Left colon (tissue), 2 donors: Measurements from ENCODE around the gene KATNBL1. TPM values are rescaled to one million over a fixed set of nuclear protein-coding genes. Genes with fewer than 3 reads are reported as not detected.

Source experiments
- ATAC-seq: fragments of 200-7000 bp; cut with Tn5 transposase; one replicate; pipeline ENCODE4 v1.9.1; 2020; ENCODE audit warnings: mild to moderate bottlenecking, moderate library complexity
- DNase-seq, 2 donors: peaks; one replicate each; pipeline ENCODE4 v3.0.0-alpha.2; 2020
- intact Hi-C, 2 donors: fragments of 100-400 bp; cut with DNase I in 1 of 2; cut with micrococcal nuclease in 1 of 2; formaldehyde crosslinking; loops; one replicate each; pipeline versions ENCODE4 v1.11.2 to v1.14.0; 2022; cut with DNase I, micrococcal nuclease
- long read RNA-seq: library from polyadenylated mRNA; unstranded; transcript quantifications from one replicate; pipeline ENCODE4 v2.0.0, GENCODE V29; 2021
- total RNA-seq, 2 donors: library from RNA; stranded (reverse); fragmentation: NEBNext Ultra II Directional; extraction: Animal tissue kit (Norgen Biotek cat#: 25700); gene quantifications; one replicate each; pipeline ENCODE4 v1.2.1, GENCODE V29; 2021
- donor health status: DM: no; HTN: no; CAD: no.
- donor health status: DM: yes; HTN: yes; CAD: no.

KATNBL1 gene, protein sequence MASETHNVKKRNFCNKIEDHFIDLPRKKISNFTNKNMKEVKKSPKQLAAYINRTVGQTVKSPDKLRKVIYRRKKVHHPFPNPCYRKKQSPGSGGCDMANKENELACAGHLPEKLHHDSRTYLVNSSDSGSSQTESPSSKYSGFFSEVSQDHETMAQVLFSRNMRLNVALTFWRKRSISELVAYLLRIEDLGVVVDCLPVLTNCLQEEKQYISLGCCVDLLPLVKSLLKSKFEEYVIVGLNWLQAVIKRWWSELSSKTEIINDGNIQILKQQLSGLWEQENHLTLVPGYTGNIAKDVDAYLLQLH
- 10 to 100 TPM; 33.7 to 41.4 TPM for total RNA-seq
- long read RNA-seq, transcript KATNBL1-201 (10 exons, 2,723 nt) = major isoform, 39 of 59 reads
- long read RNA-seq, partial matches to known transcripts = 2 of 59 reads
- long read RNA-seq, other reads (novel, unspliced or antisense) = 14 of 59 reads

GRCh38 chr15:34209421-34210282 is at the start of gene KATNBL1:
Gene KATNBL1 (minus strand): TSS chr15:34210096. CDS start chr15:34163676, 46,420 bp downstream.
- intact Hi-C loops = loop anchor here (5.0 to 10.0 kb wide), 2 partner anchors 145 to 147 kb away; no protein-coding TSS in a partner anchor
- peak; percentile 96 to 100 for DNase-seq
- ATAC-seq = peak; percentile 94

DNA sequence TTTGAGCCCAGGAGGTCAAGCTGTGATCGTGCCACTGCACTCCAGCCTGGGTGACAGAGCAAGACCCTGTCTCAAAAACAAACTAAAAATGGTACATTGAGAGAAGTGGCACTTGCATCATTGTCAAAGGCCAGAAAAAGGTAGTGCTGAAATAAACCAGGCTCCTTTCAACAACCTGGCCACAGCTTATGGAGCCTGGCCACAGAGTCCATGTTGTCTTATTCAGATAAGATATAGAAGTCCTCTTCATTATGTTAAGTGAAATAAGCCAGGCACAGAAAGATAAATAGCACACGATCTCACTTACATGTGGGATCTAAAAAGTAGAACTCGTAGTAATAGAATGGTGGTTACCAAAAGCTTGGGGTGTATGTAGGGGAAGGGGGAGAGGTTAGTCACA is 49.7 kb upstream of the KATNBL1 start:
- intact Hi-C loops = no loop called here
- ATAC-seq = no peak

GRCh38 chr15:34258151-34258550 is 48.3 kb upstream of the KATNBL1 start:
- no peak for ATAC-seq
- intact Hi-C loops = no loop called here
- no peak for DNase-seq

More for the DNA sequence above, 49.7 kb upstream of the KATNBL1 start:
- no peak for DNase-seq

GRCh38 chr15:34252545-34252944 is 42.6 kb upstream of the KATNBL1 start:
- ATAC-seq (no peak), DNase-seq (no peak)
- intact Hi-C loops = no loop called here

- DNase-seq = no peak
- intact Hi-C loops = no loop called here
- no peak for ATAC-seq
Observed at GRCh38 chr15:34248190-34248589, 38.3 kb upstream of the KATNBL1 start.

- intact Hi-C loops = no loop called here
- DNase-seq (no peak), ATAC-seq (no peak)
Observed at GRCh38 chr15:34246276-34246976, 36.5 kb upstream of the KATNBL1 start.

DNA sequence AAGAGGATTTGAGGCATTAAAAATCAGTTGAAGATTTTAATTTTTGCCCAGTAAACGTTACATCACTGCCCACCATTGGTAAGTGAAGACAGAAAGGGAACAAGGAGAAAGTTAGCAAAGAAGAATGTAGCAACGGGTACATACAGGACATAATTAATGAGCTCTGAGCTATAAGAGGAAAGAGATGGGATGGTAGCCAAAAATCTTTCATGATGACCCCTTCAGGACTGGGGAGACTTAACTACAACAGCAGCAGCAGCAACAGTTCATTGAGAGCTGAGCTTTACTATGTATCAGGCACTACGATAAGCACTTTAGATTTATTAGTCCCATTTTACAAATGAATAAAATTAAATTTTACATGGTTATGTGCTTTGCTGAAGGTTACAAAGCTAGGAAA is 33.3 kb upstream of the KATNBL1 start:
- intact Hi-C loops = no loop called here
- DNase-seq = no peak
- ATAC-seq = no peak

- intact Hi-C loops = no loop called here
- ATAC-seq = no peak
- DNase-seq = no peak
Observed at GRCh38 chr15:34242331-34242710, 32.4 kb upstream of the KATNBL1 start.

GRCh38 chr15:34241376-34242330 is 31.8 kb upstream of the KATNBL1 start:
- DNase-seq (no peak), ATAC-seq (peak; percentile 76)
- intact Hi-C loops = no loop called here

- no peak for DNase-seq
- ATAC-seq = no peak
- intact Hi-C loops = no loop called here
Observed at GRCh38 chr15:34240537-34240936, 30.6 kb upstream of the KATNBL1 start.

DNA sequence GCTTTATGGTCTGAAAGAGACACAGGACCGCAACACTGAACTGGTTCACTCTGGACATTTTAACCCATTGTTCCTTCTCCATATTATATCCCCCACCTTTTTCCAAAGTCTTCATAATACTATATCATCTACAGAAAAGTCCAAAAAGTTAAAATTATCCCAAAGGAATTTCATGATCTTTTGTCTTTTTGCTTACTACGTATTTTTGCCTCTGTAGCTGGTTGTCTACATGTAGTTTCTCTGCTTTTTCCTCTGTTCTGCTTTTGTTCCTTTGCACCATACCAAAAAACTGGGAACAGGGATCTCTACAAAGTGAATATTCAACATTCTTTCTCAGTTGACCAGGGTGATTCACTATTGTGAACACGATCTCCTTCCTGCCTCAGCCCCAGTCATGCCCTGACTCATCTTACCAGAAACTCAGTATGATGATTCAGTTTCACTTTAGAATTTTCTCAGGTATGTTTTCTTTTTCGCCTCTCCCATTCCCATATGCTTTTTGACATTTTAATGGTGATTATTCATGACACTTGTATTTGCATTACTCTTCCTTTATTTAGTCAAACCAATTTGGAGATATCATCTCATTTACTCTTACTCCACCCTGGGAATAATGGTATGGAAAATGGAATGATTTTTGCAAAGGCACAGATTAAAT is 29.4 kb upstream of the KATNBL1 start:
- ATAC-seq (no peak), DNase-seq (no peak)
- intact Hi-C loops = no loop called here

- intact Hi-C loops = no loop called here
- DNase-seq (no peak), ATAC-seq (no peak)
Observed at GRCh38 chr15:34233614-34234013, 23.7 kb upstream of the KATNBL1 start.

DNA sequence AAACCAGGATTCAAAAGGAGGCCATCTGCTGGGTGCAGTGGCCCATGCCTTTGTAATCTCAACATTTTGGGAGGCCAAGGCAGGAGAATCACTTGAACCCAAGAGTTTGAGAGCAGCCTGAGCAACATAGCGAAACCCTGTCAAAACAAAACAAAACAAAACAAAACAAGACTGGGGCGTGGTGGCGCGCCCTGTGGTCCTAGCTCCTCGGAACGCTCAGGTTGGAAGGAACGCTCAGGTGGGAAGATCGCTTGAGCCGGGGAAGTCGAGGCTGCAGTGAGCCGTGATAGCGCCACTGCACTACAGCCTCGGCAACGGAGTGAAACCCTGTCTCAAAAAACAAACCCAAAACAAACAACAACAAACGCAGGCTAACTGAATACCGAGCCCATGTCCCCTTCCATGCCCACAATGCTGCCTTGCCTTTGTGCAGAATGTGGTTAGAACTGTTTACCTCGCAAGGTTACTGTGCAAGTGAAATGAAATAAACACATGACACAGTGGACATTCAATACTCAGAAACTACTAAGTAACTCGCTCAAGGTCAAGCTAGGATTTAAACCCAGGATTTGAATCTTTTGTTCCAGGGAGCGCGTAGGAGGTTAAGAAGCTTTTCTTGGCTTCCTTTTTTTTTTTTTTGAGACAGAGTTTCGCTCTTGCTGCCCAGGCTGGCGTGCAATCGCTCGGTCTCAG is 14.2 kb upstream of the KATNBL1 start:
- DNase-seq = peak in 1 of 2 donors; percentile 11
- intact Hi-C loops = loop anchor here in 1 of 2 donors (5.0 kb wide), 1 partner anchor 122 kb away; the partner anchor contains the start of genes EMC7 and PGBD4
- ATAC-seq = peak; percentile 36

DNA sequence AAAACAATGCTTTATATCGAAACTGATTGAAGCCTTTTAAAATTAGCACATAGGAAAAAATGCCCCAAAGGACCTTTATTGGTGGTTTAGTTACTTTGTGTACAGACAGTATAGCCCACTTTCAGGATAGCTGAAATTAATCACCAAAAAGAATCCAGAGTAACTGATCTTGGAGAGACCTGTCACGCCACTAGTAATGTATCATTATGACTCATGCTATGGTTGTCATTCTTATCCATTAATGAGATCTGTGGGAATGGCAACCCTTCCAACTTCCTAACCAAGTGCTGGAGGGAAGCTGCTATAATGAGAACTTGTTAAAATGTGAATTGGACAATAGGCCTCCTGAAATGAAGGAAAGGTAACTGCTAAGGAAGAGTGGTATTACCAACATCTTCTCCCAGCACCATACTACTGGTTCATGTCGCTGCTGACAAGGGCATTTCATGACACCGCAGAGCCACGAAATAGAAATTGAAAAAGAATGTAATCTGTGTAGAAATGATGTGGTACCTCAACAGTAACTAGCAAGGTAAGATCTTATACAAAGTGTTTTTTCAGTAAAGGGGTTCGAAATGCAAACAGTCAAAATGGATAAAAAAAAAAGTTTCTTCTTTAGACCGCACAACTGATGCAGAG is 7.8 kb upstream of the KATNBL1 start:
- DNase-seq = no peak
- no peak for ATAC-seq
- intact Hi-C loops = loop anchor here in 1 of 2 donors (10.0 kb wide), 1 partner anchor 153 kb away; no protein-coding TSS in a partner anchor

- no peak for DNase-seq
- intact Hi-C loops = loop anchor here in 1 of 2 donors (10.0 kb wide), 1 partner anchor 152 kb away; no protein-coding TSS in a partner anchor
- no peak for ATAC-seq
Observed at GRCh38 chr15:34216527-34217270, 6.8 kb upstream of the KATNBL1 start.

DNA sequence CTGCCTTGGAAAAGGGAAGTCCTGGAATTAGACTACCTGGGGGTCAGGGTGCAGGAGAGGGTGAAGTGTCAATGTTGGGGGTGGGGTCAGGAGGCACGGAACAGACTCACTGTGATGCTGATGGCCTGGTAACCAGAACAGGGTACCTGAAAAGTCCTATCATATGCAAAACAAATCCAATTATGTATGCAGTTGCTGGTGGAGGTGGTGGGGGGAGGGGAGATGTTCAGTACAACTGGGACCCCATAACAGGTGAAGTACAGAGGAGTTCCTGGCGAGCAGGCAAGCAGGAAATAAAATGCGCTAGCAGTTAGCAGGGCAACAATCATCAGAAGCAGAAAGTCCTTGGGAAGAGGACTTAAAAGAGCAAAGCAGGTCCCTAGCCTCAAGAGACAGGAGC is 4.2 kb upstream of the KATNBL1 start:
- DNase-seq (no peak), ATAC-seq (no peak)
- intact Hi-C loops = loop anchor here (5.0 to 10.0 kb wide), 2 partner anchors 149 to 152 kb away; no protein-coding TSS in a partner anchor
